Ovary (tissue), 9 donors: ENCODE measurements around the gene PANK4. TPM values are rescaled to one million over a fixed set of nuclear protein-coding genes. Genes with fewer than 3 reads are reported as not detected.

Experiments used
- DNase-seq, 5 donors: peaks; one replicate each; pipeline ENCODE4 v3.0.0-alpha.2; 2019 to 2020
- H3K27ac ChIP-seq, 2 donors: fragments of 200-600 bp; one replicate each; pipeline versions ENCODE4 v1.5.1 to v1.8.0; 2019 to 2022
- H3K27me3 ChIP-seq: fragments of 200-600 bp; one replicate; pipeline ENCODE4 v1.8.0; 2022
- H3K36me3 ChIP-seq: fragments of 200-600 bp; sonication (generic); one replicate; pipeline ENCODE4 v1.5.1; 2019
- H3K4me1 ChIP-seq: one replicate; pipeline ENCODE4 v1.8.1; 2013; ENCODE audit warnings: mild to moderate bottlenecking, moderate library complexity; ENCODE audit not compliant: insufficient read depth
- H3K4me3 ChIP-seq: fragments of 200-600 bp; sonication (generic); one replicate; pipeline ENCODE4 v1.5.1; 2017
- H3K9me3 ChIP-seq, 2 donors: fragments of 200-600 bp in 1 of 2; sonication (generic) in 1 of 2; one replicate each; pipeline versions ENCODE4 v1.5.1 to v1.8.1; 2013 to 2019; ENCODE audit warnings: mild to moderate bottlenecking in 1 of 2, moderate library complexity in 1 of 2
- CTCF ChIP-seq, 3 donors: fragments of 450-650 bp in 2 of 3; fragments of 200-600 bp in 1 of 3; IDR thresholded peaks; one replicate each; pipeline versions ENCODE4 v1.5.1 to v1.8.0; 2016 to 2022; ENCODE audit warnings: antibody characterized with exemption in 3 of 3, mild to moderate bottlenecking in 1 of 3
- EP300 ChIP-seq: sonication (generic); formaldehyde crosslinking; IDR thresholded peaks from one replicate; pipeline ENCODE4 v1.6.1; 2017; ENCODE audit warnings: antibody characterized with exemption
- POLR2A ChIP-seq: fragments of 450-650 bp; IDR thresholded peaks from one replicate; pipeline ENCODE4 v1.6.1; 2017; ENCODE audit warnings: antibody characterized with exemption, mild to moderate bottlenecking, moderate library complexity
- WGBS, 3 donors: extraction: QIAGEN DNeasy Blood & Tissue Kit in 1 of 3; methylation state at CpG; one replicate each; pipeline versions ENCODE4 v1.1.5 to v1.1.7; 2013 to 2017; 5-methylcytosine and 5-hydroxymethylcytosine counted together
- intact Hi-C, 4 donors: fragments of 100-400 bp; cut with DNase I; formaldehyde crosslinking; loops; one replicate each; pipeline versions ENCODE4 v1.11.0 to v1.15.1; 2022 to 2023
- polyA plus RNA-seq, 2 donors: library from polyadenylated mRNA; stranded (reverse); fragments of 200-250 nt in 1 of 2; fragments of 350-450 nt in 1 of 2; fragmentation: Illumina TruSeq in 1 of 2; extraction: RNeasy Lipid Tissue Mini Kit (QIAGEN cat#74804) in 1 of 2; gene quantifications; one replicate each; pipeline ENCODE4 v1.2.3, GENCODE V29; 2013 to 2014
- total RNA-seq, 7 donors: library from RNA; depleted of rRNA in 2 of 7; stranded (reverse); fragments of >200 nt in 2 of 7; fragmentation: NEBNext Ultra II Directional in 3 of 7; extraction: Animal tissue kit (Norgen Biotek cat#: 25700) in 3 of 7; gene quantifications; one replicate each; pipeline versions ENCODE4 v1.1.0 to v1.2.4, GENCODE V29; 2016 to 2023
- donor health status: DM: no; HTN: no; CAD: no; lungs with moderate emphysema.
- donor health status: DM: no; HTN: no; CAD: no.
- donor health status: Bipolar disorder and iron deficiency.
- donor health status: DM: yes; HTN: yes; CAD: no.
- donor health status: DM: no; HTN: no; CAD: no.
- donor health status: DM: yes; HTN: yes; CAD: no.

The PANK4 gene
- total and polyA plus RNA-seq, 9 donors: 14.7 to 33.3 (median 26.1) TPM

DNA sequence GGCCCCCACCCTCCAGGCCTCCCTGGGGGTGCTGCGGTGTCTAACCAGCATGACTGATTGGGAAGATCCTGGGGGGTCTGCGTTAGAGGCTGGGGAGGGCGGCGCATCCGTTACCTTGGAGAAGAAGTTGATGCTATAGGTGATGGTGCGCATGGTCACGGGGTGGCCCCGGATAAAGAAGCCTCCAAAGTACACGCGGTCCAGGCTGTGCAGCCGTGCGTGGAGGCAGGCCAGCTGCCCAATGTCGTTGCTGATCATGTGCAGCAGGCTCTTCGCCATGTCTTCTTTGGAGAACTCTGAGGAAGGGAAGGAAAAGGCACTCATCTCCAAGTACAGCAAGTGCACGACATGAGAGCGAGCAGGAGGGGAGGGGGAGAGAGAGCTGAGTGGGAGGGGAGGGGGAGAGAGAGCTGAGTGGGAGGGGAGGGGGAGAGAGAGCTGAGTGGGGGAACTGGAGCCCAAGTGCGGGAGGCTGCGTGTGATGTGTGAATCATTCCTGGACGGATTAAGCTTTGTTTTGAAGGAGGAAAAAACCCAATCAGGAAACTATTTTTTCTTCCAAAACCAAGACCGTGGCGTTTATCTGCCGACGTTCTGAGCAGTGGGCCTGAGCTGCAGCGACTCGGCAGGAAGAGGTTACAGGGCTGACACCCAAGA is 7.2 kb downstream of the PANK4 start:
- H3K9me3 ChIP-seq: no peaks in the 10 kb centered on the region
- 77 to 82% (median 79%) methylated on average over 25 of the region's 25 CpGs for WGBS, 3 donors
- no peak for TF ChIP-seq POLR2A
- no peak for TF ChIP-seq CTCF (IDR thresholded peaks at IDR 0.05)
- TF ChIP-seq EP300: no peak
- no peaks in the 10 kb centered on the region for H3K27me3 ChIP-seq
- no peak for DNase-seq
- H3K4me3 ChIP-seq: no peak overlapping the region
- intact Hi-C loops: no loop called here
- H3K27ac ChIP-seq: no peak overlapping the region
- no peaks in the 10 kb centered on the region for H3K36me3 ChIP-seq
- peaks cover 3% of the 10 kb centered on the region for H3K4me1 ChIP-seq

DNA sequence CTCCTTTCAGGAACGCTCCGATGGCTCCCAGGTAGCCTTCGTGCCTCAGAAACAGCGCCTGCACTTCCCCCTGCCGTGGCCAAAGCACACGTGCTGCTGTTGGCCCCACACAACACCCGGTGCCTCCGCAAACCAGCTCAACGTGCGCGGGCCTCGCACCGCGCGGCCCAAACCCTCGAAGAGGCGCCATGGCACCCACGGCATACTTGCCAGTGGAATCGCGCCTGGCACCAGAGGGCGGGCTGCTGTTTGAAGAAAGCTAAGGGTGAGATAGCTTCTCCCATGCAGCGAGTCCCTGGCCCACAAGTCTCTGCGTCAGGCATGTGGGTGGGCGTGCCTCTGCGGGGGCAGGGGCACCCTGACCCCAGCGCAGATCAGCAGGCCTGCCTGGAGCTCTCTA is 7.9 kb downstream of the PANK4 start:
- Histone ChIP-seq H3K36me3 (no peaks in the 10 kb centered on the region), H3K9me3 (no peaks in the 10 kb centered on the region), H3K4me1 (no peaks in the 10 kb centered on the region), H3K27ac (no peak overlapping the region), H3K4me3 (no peak overlapping the region), H3K27me3 (no peaks in the 10 kb centered on the region)
- TF ChIP-seq CTCF (IDR thresholded peaks at IDR 0.05) (no peak), EP300 (no peak), POLR2A (no peak)
- DNase-seq: no peak
- intact Hi-C loops: no loop called here
- 91% methylated on average over 26 of the region's 26 CpGs for WGBS, 3 donors

DNA sequence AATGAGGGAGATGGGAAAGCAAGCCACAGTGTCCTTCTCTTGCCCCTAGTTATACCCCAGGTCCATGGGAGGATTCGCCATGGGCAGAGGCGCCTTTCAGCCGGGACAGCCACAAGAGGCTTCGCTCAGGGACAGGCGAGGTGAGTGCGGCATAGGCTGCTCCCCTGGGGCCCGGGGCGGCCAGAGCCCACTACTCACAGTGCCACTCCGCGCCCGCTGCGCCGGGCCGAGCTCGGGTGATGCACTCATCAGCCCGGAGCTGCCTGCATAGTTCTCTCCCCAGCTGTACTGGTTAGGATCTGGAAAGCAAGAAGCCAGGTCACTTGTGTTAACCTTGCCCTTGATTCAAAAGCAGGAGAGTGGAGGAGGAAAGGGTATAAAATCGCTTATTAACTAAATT is 8.4 kb downstream of the PANK4 start:
- intact Hi-C loops: no loop called here
- H3K36me3 ChIP-seq: no peaks in the 10 kb centered on the region
- TF ChIP-seq POLR2A (no peak), EP300 (no peak), CTCF (IDR thresholded peaks at IDR 0.05) (no peak)
- no peak overlapping the region for H3K4me3 ChIP-seq
- no peak for DNase-seq
- 93 to 97% (median 94%) methylated on average over 17 of the region's 17 CpGs for WGBS, 3 donors
- no peak overlapping the region for H3K27ac ChIP-seq
- no peaks in the 10 kb centered on the region for H3K4me1 ChIP-seq
- no peaks in the 10 kb centered on the region for H3K27me3 ChIP-seq
- H3K9me3 ChIP-seq: no peaks in the 10 kb centered on the region

- DNase-seq: no peak
- H3K9me3 ChIP-seq: no peaks in the 10 kb centered on the region
- no peak for TF ChIP-seq EP300
- TF ChIP-seq POLR2A: no peak
- TF ChIP-seq CTCF (IDR thresholded peaks at IDR 0.05): no peak
- H3K36me3 ChIP-seq: no peaks in the 10 kb centered on the region
- no peaks in the 10 kb centered on the region for H3K4me1 ChIP-seq
- H3K27me3 ChIP-seq: no peaks in the 10 kb centered on the region
- no peak overlapping the region for H3K4me3 ChIP-seq
- intact Hi-C loops: no loop called here
- WGBS, 3 donors: 91 to 97% (median 93%) methylated on average over 13 to 14 of the region's 14 CpGs
- H3K27ac ChIP-seq: no peak overlapping the region
These were observed 9.4 kb downstream of the PANK4 start for GRCh38 chr1:2516946-2517345.
